ENCODE results near the gene CDKL4.

- TF ChIP-seq POLR2A (IDR thresholded peaks at IDR 0.05) (no peak), POLR2AphosphoS5 (IDR thresholded peaks at IDR 0.05) (no peak)
- TF ChIP-seq, protein P1, sequence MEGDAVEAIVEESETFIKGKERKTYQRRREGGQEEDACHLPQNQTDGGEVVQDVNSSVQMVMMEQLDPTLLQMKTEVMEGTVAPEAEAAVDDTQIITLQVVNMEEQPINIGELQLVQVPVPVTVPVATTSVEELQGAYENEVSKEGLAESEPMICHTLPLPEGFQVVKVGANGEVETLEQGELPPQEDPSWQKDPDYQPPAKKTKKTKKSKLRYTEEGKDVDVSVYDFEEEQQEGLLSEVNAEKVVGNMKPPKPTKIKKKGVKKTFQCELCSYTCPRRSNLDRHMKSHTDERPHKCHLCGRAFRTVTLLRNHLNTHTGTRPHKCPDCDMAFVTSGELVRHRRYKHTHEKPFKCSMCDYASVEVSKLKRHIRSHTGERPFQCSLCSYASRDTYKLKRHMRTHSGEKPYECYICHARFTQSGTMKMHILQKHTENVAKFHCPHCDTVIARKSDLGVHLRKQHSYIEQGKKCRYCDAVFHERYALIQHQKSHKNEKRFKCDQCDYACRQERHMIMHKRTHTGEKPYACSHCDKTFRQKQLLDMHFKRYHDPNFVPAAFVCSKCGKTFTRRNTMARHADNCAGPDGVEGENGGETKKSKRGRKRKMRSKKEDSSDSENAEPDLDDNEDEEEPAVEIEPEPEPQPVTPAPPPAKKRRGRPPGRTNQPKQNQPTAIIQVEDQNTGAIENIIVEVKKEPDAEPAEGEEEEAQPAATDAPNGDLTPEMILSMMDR (IDR thresholded peaks at IDR 0.05 in 8 of 11, conservative IDR thresholded peaks at IDR 0.05 in 3 of 11), result no peak
These were observed 62.5 kb downstream of the CDKL4 start for GRCh38 chr2:39181297-39181696.

Data from spleen (tissue), 7 donors.